GM19239 (cell line): Measurements from ENCODE around the gene CCDC110.

Experiments used
- DNase-seq: peaks from one replicate; pipeline ENCODE4 v3.0.0; 2011; ENCODE audit warnings: low spot score; ENCODE audit not compliant: insufficient read length
- FAIRE-seq: peaks from 2 replicates; lab custom pipeline; 2011; peaks lifted over from hg19 to GRCh38; lab: Jason Lieb, UNC

Gene CCDC110

GRCh38 chr4:185425647-185426352 lies 45.7 kb downstream of the CCDC110 start, which contains the start of gene UFSP2:
TSS of gene UFSP2 (minus strand) at chr4:185425964. CDS start at chr4:185425868, 96 bp downstream.
- FAIRE-seq, result peak; percentile 96
- DNase-seq, result peak; percentile 80

- DNase-seq, result no peak
- no peak for FAIRE-seq
Measured at GRCh38 chr4:185424905-185425646, 46.5 kb downstream of the CCDC110 start.

GRCh38 chr4:185421366-185422124 lies 50.0 kb downstream of the CCDC110 start:
- no peak for FAIRE-seq
- DNase-seq, result no peak

- no peak for DNase-seq
- FAIRE-seq, result no peak
Measured at GRCh38 chr4:185416955-185417354, 54.6 kb downstream of the CCDC110 start.

- FAIRE-seq (no peak), DNase-seq (no peak)
Measured at GRCh38 chr4:185412412-185412811, 59.1 kb downstream of the CCDC110 start.

GRCh38 chr4:185411849-185412248 lies 59.7 kb downstream of the CCDC110 start:
- DNase-seq (no peak), FAIRE-seq (no peak)

GRCh38 chr4:185408432-185408831 lies 63.1 kb downstream of the CCDC110 start:
- FAIRE-seq (no peak), DNase-seq (no peak)

- FAIRE-seq (peak; percentile 93), DNase-seq (no peak)
Measured at GRCh38 chr4:185405296-185405999, 66.1 kb downstream of the CCDC110 start.

GRCh38 chr4:185404031-185404430 lies 67.5 kb downstream of the CCDC110 start:
- DNase-seq (no peak), FAIRE-seq (no peak)

- FAIRE-seq (no peak), DNase-seq (no peak)
Measured at GRCh38 chr4:185399466-185399865, 72.1 kb downstream of the CCDC110 start.

- no peak for DNase-seq
- FAIRE-seq, result peak; percentile 79
Measured at GRCh38 chr4:185398618-185399017, 72.9 kb downstream of the CCDC110 start.

GRCh38 chr4:185396724-185397385 lies 74.7 kb downstream of the CCDC110 start, which contains the start of gene ANKRD37:
TSS of gene ANKRD37 (plus strand) at chr4:185396841. CDS start at chr4:185396924, 83 bp downstream.
- FAIRE-seq (no peak), DNase-seq (no peak)

GRCh38 chr4:185395956-185396723 lies 75.4 kb downstream of the CCDC110 start:
- peak; percentile 81 for DNase-seq
- peak; percentile 92 for FAIRE-seq

- no peak for DNase-seq
- peak; percentile 83 for FAIRE-seq
Measured at GRCh38 chr4:185395238-185395955, 76.1 kb downstream of the CCDC110 start, which contains the start of gene LRP2BP. TSS of gene LRP2BP (minus strand) at chr4:185395924. CDS start at chr4:185378186, 17,738 bp downstream.
